Putamen (tissue), 1 donor: ENCODE results near the gene SRCIN1.

Experiments
- DNase-seq: peaks from one replicate; pipeline ENCODE4 v3.0.0-alpha.2; 2016; ENCODE audit warnings: low spot score

SRCIN1 gene

DNA sequence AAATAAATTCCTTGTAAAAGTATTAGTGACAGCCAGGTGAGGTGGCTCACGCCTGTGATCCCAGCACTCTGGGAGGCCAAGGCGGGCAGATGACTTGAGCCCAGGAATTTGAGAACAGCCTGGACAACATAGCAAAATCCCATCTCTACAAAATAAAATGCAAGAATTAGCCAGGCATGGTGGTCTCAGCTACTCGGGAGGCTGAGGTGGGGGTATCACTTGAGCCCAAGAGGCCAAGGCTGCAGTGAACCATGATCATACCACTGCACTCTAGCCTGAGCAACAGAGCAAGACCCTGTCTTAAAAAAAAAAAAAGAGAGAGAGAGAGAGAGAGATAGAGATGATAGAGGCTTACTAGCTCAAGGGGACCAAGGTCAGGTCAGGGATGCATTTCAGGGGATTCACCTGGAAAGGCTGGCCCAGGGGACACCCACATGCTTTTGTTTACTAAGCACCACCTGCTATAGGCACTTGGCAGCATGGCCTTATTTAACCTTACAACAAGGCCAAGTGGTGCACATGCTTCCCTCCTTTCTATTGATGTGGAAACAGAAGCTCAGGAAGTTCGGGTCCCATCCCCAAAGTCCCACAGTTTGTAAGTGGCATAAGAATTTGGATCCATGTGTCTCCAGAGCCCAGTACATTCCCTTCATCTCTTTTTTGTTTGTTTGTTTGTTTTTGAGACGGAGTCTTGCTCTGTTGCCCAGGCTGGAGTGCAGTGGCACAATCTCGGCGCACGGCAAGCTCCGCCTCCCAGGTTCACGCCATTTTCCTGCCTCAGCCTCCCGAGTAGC, 12.4 kb upstream of the SRCIN1 start:
- no peak for DNase-seq

DNA sequence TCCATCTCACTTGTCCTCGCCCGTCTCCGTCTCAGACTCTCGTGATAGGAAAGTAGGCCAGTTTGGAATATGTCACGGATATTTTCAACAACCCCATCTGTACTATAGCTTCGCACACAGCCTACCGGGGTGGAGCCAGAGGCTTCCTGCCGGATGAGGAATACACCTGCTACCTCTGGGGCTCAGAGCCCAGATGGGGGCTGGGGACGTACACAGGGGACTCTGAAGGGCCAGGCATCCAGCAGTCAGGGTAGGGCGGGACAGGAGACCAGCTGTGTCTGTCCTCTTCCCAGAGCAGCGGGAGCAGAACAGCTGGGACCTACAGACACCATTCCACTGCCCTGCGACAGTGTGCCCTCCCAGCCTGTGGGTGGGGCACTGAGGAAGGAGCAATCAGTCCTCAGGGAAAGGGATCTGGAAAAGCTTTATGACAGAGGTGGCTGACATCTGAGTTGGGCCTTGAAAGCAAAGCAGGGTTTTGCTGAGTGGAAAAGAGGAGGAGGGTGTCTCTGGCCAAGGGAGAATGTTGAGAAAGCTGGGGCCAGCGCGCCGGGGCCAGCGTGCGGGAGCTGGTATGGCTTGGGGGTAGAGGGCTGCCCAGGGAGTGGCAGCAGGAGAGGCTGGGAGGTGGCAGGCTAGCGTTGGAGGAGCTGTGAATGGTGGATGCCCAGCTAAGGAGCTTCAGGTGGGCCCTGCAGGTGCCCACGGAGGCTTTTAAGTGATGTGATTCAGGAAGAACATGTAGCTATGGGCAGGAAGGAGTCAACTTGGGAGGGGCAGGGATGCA, 11.5 kb upstream of the SRCIN1 start:
- no peak for DNase-seq

DNA sequence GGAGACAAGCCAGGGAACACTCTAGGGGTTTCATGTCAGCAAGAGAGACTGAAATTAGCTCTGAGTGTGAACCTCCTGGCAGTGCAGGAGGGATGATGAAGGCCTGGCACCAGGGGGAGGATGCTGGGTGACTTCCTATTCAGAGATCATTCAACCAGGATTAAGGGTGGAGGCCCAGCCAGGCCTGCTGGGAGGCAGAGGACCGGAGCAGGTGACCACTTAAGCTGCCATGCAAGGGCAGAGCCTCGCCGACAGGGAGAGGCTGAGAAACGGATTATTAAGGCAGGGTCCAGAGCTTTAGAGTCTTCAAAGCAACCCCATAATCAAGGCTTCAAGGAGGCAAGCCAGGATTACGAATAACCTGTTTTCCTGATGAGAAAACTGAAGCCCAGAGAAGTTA, 10.6 kb upstream of the SRCIN1 start:
- no peak for DNase-seq

DNA sequence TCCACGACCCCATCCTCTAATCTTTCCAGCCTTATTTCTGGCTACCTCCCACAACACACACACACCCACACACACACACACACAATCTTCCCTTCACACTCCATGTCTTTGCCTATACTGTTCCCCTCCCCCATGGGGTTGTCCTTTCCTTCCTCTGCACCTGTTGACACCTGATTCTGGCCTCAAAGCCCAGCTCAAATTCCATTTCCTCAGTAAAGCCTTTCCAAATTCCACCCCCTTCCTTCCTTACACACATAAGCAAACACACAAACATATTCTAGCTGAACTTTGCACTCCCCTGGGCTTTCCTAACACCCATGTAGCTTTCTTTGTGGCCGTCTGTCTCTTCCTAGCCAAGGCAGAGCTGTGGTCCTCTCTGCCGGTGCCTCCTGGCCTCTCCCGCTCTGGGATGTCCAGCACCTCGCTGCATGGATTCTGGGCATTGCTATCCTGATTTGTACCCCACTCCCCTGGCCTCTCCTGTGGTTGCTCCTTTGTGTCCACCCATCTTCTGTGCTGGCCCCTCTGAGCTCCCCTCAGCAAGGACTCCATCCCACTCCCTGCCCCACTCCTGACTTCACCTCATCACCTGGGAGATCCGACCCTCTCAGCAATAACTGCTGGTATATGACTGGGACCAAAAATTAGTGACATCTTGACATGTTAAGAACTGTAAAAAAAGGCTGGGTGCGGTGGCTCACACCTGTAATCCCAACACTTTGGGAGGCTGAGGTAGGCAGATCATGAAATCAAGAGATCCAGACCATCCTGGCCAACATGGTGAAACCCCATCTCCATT, 8.4 kb upstream of the SRCIN1 start:
- DNase-seq, result no peak

DNA sequence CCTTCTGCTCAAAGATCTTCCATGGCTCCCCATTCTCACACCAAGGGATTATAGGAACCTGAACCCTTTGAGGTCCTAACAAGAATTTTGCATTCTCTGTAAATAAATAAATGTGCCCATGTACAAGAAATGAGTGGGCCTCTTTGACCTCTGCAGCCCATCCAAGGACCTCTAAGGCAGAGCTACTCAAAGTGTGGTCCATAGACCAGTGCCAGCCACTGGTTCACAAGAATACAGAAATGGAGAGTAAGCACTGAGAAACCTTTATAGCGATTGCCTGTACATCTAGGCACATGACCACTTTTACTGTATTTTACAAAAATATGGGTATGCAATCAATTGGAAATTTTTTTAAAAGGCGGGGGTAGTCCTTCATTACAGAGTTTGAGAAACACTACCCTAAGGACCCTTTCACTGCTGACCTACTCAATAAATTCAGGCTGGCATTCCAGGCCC, 7.8 kb upstream of the SRCIN1 start:
- DNase-seq, result no peak

DNA sequence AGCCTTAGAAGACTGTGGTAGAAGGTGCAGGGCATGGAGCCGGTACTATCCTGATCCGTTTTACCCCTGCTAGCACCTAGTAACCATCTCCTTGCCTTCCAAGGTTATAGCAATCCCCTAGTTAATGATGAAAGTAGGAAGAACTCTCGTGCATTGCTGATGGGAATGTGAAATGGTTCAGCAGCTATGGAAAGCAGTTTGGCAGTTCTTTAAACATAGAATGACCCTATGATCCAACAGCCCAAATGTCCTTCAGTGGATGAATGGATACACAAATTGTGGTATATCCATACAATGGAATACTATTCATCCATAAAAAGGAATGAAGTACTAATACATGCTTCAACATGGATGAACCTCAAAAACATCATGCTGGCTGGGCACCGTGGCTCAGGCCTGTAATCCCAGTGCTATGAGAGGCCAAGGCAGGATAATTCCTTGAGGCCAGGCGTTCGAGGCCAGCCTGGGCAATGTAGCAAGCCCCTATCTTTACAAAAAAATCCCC, 6.2 kb upstream of the SRCIN1 start:
- no peak for DNase-seq

DNA sequence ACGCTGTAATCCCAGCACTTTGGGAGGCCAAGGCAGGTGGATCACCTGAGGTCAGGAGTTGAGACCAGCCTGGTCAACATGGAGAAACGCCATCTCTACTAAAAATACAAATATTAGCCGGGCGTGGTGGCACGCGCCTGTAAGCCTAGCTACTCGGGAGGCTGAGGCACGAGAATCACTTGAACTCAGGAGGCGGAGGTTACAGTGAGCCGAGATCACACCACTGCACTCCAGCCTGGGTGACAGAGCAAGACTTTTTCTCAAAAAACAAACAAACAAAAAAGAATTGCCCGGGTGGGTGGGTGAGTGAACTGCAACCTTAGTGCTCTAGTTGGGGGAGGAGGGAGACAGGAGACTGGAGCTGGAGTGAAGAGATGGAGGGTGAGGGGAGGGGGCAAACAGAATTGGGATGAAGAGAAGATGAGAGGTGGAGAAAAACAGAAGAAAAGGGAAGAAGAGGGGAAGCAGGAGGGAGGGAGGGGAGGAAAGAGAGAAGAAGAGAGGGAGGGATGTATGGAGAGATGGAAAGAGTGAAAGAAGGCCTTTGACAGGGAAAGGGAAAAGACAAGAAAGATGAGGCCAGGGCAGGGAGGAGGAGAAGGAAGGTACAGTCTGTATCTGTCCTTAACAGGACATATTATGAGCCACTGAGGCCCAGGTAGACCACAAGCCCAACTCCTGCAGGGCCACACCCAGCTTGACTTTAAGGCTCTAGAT, 5.5 kb upstream of the SRCIN1 start:
- DNase-seq, result no peak

DNA sequence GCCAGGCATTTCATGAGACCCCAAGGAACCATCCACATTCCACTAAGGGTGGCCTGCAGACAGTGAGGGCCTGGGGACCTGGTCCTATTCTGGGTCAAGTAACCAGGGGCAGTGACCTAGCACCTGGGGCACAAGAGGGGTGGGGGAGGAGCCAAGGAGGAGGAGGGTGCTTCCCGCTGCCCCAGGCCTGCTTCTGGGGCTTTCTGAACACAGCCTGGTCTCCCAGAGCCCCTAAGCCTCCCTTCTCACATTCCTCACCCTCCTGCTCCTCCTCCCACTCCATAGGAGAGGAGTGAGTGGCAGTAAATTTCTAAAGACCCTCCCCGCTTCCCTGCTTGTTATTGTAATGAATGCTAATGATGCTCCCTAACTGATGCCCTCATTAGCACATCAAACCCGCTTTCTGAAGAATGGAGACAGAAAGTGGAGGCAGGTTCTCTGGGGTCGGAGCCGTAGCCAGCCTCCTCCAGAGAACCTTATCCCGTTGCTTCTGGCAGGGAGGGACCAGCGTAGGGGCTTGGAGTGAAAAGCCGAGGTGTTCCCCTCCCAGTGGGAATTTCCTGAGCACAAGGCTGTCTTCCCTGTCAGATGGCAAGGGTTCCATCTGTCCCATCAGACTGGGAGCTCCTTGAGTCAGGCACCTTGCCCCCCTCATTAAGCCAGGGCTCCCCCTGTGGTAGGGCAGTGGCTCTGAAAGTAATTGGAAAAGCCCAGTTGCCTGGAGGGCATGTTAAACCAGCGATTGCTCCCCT, 3.7 kb upstream of the SRCIN1 start:
- no peak for DNase-seq

DNA sequence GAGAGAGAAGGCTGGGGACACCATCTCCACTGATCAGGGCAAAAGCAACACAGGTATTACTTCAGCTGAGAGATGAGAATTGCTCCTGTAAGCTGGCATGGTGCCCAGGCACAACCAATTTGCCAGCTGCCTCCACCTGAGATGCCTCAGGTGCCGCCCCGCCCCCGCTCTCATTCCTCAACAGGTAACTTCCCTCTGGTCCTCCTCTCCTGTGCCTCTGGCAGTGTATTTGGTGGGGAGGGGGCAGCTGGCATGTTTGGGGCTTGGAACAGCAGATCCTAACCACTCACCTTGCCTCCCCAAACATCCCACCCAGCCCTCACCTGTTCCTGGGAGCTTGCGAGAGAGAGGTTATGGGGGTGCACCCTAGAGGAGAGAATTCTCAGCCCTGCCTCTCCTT, 2.9 kb upstream of the SRCIN1 start:
- DNase-seq, result no peak

DNA sequence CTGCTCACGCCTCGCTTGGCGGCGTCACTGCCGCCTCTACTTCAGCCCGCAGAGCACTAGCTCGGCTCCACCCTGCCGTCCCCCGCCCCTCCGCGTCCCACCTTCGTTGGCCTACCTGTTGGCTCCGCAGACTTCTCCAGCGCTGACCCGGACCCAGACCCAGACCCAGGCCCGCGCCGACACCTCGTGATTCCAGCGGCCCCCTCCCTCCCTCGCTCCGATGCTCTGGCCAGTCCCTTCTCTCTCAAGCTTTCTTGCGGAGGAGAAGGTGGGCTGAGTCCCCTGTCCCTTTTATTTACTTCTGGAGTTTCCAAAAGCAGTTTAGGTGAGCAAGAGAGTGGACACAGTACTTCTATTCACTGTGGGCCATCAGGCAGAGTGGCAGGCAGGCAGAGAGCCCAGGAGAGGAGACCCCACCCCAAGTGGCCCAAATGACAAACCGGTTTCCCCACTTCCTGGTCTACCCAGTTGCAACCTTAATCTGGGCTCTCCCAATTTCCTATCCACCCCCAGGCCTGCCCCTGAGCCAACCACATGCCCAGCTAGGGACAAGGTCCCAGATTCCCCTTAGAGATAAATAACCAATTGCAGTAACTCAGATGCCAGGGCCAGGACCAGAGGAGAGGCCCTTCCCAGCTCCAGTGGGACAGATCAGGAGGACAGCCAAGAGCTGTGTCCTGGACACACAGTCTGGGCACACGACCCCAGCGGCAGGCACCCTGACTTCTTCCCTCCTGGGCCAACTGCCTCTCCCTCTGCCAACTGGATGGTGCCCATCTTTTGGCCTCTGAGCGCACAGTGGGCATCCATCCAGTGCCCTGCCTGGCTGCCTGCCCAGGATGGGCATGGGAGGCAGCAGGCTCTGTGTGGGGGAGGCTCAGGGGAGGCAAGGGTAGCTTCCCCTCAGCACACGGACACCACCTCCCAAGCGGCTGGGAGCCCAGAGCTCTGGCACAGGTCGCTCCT, 1.2 kb upstream of the SRCIN1 start:
- DNase-seq, result peak; percentile 87

DNA sequence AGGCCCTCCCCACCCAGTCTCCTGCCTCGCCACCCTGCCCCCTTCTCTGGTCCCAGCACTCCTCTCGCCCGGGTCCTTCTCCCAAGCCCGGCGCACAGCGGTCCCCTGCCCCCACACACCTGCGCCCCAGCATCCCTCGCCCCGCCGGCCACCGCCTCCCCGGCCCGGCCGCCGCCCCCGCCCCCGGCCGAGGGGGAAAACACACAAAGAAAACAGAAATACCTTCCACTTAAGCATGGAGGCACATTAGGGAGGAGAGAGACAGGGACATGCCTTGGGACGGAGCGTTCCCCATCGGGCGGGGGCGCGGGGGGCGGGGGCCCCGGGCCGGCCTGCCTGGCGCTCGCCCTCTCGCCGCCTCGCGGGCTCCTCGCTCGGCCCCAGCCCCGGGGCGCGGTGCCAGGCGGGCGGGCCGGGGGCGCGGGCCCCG, 326 bp downstream of the SRCIN1 start:
- DNase-seq, result no peak

DNA sequence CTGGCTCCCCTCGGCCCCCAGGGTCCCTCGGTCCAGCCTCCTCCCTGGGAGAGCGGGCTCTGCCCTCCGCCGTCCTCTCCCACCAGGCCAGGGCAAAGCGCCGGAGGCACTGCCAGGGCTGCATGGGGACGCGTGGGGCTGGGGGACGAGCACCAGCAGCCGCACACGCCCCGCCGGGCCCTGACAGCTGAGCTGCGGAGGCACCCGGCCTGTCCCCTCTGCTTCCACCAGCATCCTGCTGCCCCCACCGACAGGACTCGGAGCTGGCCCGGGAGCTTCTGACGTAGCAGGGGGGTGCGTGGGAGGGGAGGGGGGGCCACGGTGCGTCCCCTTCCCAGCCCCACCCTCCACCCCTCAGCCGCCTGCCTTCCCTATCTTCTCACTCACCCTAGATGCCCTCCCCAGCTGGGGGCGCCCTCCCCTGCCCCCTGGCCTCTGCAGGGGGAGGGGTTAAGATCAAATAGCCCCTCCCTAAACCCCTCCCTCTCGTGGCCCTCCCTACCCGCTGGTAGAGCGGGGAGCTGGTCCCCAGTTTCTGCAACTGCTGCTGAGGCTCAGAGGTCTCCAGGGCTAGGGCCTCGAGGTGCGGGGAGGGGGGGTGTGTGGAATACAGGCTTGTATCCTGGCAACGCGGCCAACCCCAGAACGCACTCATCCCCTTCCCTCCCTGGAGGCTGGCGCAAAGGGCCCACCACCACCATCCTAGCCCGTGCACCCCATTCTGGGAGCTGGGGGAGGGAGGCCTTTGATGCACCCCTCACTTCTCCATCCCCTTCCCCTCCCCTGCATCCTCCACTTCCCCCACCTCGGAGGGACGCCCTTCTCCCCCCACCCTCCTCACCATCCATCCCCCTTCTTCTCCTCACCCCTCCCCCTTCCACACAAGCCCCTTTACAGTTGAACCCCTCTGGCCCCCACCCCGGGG, 1.0 kb downstream of the SRCIN1 start:
- peak; percentile 68 for DNase-seq

DNA sequence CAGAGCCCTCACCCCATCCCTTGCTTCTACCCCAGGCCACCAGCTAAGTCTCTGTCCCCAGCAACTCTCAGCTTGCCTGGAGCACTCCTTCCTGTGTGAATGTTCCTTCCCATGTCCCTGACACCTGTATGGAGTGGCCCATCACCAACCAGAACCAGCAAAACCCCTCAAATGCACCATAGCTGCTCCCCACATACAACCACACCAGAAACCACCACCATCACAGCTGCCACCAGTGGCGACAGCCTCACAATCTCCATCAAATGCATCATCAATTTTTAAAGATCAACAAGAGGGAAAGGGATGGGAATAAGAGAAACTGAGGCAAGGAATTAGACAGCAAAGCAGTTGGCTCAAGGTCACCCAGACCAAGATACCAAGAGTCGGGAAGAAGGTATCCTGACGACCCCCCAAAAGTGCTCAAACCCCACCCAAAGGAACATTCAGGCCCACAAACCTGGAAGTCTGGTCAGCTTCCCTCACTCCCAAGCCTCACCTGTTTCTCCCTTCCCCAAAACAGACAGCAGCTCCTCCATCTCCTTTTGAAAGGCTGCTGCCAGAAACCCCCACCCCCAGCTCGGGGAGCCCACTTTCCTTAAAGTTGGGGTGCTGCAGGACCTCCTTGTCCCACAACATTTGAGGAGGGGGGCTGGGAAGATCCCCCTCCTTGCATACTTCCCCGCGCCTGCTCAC, 1.8 kb downstream of the SRCIN1 start:
- no peak for DNase-seq

DNA sequence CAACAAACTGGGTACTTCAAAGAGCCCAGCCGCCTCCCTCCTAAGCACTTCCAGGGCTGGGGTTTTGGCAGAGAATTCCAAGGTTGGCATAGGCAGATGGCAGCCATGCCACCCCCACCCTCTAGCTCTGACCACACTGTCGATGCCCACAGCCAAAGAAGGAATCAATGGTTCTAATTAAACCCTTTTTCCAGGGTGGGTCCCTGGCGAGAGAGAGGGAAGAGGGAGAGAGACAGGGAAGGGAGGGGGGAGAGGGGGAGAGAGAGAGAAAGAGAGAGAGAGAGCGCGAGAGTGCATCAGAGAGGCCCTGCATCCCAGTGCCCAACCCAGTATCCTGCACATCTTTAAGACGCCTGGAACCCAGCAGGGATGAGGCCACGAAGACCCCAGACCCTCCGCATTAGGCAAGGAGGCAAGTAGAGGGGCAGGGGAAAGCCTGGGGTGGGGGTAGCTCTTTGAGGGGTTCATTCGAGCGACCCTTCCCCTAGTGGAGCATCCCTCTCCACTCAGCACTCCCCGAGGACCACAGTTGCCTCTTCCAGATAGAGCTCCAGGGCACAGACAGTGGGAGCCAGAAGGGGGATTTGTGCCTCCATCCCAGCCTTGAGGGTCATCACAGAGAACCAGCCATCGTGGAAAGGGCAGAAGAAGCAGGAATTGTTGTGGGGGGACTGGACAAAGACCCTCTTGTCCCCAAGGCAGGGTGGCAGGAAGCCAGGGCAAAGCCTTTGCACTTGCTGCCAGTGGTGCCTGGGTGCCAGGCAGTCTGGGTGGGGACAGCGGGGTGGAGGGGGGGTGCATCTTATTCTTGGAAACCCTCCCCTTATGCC, 2.6 kb downstream of the SRCIN1 start:
- peak; percentile 70 for DNase-seq

DNA sequence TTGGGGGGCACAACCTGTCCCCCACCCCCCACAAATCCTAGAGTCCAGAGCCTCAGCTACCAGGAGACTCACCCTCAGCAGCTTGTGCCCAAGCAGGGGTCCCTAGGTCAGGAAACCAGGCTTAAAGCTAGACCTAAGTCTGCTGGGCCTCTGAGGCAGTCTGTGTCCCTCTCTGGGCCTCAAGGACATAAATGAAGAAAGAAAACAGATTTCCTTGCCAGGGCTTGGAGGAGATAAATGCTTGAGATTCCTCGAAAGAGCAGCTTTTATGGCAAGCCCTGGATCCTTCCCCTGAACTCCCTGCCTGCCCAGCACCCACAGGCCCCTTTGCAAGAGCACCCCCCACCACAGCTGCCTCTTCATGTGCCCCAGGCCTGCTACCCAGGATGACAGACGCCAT, 3.3 kb downstream of the SRCIN1 start:
- no peak for DNase-seq

DNA sequence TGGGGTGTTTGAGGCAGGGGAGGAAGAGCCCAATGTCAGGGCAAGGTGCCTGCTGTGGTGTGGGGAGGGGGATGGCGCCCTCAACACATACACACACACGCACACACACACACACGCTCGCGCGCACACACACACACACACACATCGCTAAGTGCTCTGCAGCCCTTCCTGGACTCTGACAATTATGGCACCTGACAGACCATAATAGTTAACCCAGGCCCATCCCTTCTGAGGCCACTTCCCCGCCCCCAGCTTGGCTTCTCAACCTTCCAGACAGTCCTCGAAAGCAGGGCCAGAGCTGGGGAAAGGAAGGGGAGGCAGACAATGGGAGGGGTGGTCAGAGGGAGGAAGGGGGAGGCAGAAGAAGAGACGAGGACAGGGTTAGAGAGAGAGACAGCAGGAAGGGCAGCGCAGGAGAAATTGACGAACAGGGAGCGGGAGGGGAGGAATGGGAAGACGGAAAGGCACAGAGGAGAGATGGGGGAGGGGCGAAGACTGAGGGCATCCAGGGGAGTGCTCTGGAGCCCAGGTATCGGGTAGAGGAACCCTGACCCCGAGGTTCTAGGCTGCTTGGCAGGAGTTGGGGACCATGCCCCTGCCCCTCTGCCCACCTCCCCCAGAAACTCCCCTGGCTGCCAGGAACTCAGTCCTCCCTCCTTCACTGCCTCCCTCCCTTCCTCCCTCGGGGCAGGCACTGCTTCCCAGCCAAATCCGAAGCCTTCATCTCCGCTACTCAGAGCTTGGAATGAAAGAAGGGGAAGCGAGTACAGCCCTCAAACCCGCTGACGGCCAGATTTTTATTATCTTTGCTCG, 4.0 kb downstream of the SRCIN1 start:
- DNase-seq, result no peak
